ENCODE measurements around the gene RANBP3.

GRCh38 chr19:5956728-5957127, 21.2 kb downstream of the RANBP3 start:
- TF ChIP-seq, protein P1, sequence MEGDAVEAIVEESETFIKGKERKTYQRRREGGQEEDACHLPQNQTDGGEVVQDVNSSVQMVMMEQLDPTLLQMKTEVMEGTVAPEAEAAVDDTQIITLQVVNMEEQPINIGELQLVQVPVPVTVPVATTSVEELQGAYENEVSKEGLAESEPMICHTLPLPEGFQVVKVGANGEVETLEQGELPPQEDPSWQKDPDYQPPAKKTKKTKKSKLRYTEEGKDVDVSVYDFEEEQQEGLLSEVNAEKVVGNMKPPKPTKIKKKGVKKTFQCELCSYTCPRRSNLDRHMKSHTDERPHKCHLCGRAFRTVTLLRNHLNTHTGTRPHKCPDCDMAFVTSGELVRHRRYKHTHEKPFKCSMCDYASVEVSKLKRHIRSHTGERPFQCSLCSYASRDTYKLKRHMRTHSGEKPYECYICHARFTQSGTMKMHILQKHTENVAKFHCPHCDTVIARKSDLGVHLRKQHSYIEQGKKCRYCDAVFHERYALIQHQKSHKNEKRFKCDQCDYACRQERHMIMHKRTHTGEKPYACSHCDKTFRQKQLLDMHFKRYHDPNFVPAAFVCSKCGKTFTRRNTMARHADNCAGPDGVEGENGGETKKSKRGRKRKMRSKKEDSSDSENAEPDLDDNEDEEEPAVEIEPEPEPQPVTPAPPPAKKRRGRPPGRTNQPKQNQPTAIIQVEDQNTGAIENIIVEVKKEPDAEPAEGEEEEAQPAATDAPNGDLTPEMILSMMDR (IDR thresholded peaks at IDR 0.05), result no peak
- TF ChIP-seq ZFX (IDR thresholded peaks at IDR 0.05; ENCODE audit: borderline replicate concordance), result no peak
